Ovary (tissue), 3 donors: Measurements from ENCODE around the gene HIKESHI.

Source experiments
- CTCF ChIP-seq, 3 donors: fragments of 450-650 bp in 2 of 3; fragments of 200-600 bp in 1 of 3; IDR thresholded peaks; one replicate each; pipeline versions ENCODE4 v1.5.1 to v1.8.0; 2016 to 2022; ENCODE audit warnings: antibody characterized with exemption in 3 of 3, mild to moderate bottlenecking in 1 of 3
- EP300 ChIP-seq: sonication (generic); formaldehyde crosslinking; IDR thresholded peaks from one replicate; pipeline ENCODE4 v1.6.1; 2017; ENCODE audit warnings: antibody characterized with exemption
- donor health status: DM: no; HTN: no; CAD: no.

GRCh38 chr11:86386746-86387145 is 84.7 kb downstream of the HIKESHI start:
- no peak for TF ChIP-seq CTCF (IDR thresholded peaks at IDR 0.05)
- no peak for TF ChIP-seq EP300
